OCI-LY3 (cell line): Measurements from ENCODE around the gene SLC1A7.

Source experiments
- H2AFZ ChIP-seq: fragments of 200-600, 300-600 bp; shearing (Covaris generic); 2 replicates; pipeline ENCODE4 v1.6.0; 2014; ENCODE audit warnings: antibody characterized with exemption, low read depth, low read length
- H3K27ac ChIP-seq: fragments of 200-600, 300-600 bp; sonication (generic); 2 replicates; pipeline ENCODE4 v1.5.1; 2014; ENCODE audit warnings: mild to moderate bottlenecking, low read length, moderate library complexity, mixed read lengths
- H3K27me3 ChIP-seq: fragments of 200-600, 300-600 bp; sonication (generic); 2 replicates; pipeline ENCODE4 v1.6.1; 2014; ENCODE audit warnings: low read depth, low read length, mixed read lengths
- H3K36me3 ChIP-seq: fragments of 200-600, 300-600 bp; sonication (generic); replicated peaks from 2 replicates; pipeline ENCODE3; 2014; ENCODE audit warnings: low read depth, low read length, mixed read lengths
- H3K4me1 ChIP-seq: fragments of 300-600, 200-600 bp; sonication (generic); 2 replicates; pipeline ENCODE4 v1.6.1; 2014; ENCODE audit warnings: low read length, mixed read lengths
- H3K4me2 ChIP-seq: fragments of 200-600, 300-600 bp; sonication (generic); 2 replicates; pipeline ENCODE4 v1.6.1; 2014; ENCODE audit warnings: low read length, mixed read lengths
- H3K4me3 ChIP-seq: fragments of 300-600, 200-600 bp; sonication (generic); 2 replicates; pipeline ENCODE4 v1.5.1; 2014; ENCODE audit warnings: antibody characterized with exemption, mild to moderate bottlenecking, low read length, moderate library complexity
- H3K79me2 ChIP-seq: fragments of 300-600, 200-600 bp; shearing (Covaris generic); 2 replicates; pipeline ENCODE4 v1.6.1; 2014; ENCODE audit warnings: mild to moderate bottlenecking, low read length, mixed read lengths
- H3K9ac ChIP-seq: fragments of 300-600, 200-600 bp; shearing (Covaris generic); 2 replicates; pipeline ENCODE4 v1.6.0; 2014; ENCODE audit warnings: mild to moderate bottlenecking, low read length, moderate library complexity
- H3K9me3 ChIP-seq: fragments of 200-600, 300-600 bp; shearing (Covaris generic); 2 replicates; pipeline ENCODE4 v1.6.1; 2014; ENCODE audit warnings: low read length, mixed read lengths; ENCODE audit not compliant: insufficient read depth
- H4K20me1 ChIP-seq: fragments of 200-600, 300-600 bp; sonication (generic); 2 replicates; pipeline ENCODE4 v1.6.1; 2016; ENCODE audit warnings: low read length, mixed read lengths; ENCODE audit not compliant: insufficient read depth
- EZH2phosphoT487 ChIP-seq: fragments of 200-600 bp; shearing (Covaris generic); IDR thresholded peaks from 2 replicates; pipeline ENCODE4 v1.6.1; 2018; ENCODE audit warnings: antibody characterized with exemption, mixed run types, low read depth
- TF ChIP-seq, protein P1 (sequence below): fragments of 200-600, 300-600 bp; sonication (generic); IDR thresholded peaks from 2 replicates; pipeline ENCODE4 v1.5.1; 2014; ENCODE audit warnings: antibody characterized with exemption, low read length, low read depth

Gene SLC1A7

DNA sequence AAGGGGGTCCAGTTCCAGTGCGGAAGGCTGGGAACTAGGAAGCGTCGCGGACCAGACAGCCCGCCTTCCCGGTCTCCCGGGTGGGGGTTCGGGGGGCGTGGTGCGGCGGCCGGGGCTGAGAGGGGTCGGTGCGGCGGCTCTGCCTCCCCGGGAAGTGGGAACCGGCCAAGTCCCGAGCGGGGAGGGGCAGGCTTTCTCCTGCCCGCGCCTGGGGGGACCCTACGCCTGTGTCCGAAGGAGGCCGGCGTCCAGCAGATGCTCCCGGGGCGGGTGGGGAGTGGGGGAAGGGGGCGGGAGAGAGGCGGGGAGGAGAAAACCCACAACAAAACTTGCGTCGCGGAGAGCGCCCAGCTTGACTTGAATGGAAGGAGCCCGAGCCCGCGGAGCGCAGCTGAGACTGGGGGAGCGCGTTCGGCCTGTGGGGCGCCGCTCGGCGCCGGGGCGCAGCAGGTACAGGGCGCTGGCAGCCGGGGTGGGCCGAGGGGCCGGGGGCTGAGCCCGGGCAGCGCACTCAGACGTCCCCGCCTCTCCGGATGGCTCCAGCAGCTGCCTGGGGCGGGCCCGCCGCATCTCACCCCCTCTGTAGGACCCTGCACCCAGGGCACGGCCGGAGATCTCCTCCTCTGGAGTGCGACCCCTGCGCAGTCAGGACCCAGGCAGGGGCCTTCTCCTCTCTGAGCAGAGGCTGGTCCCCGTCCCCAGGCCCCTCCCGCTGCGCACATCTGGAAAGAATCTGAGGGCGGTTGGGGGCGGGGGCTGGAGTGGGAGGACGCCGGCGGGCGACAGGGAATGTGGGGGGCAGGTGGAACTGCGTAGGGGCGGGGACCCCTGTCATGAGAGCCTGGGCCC lies 80.4 kb downstream of the SLC1A7 start, which contains the start of gene PODN:
Gene PODN (plus strand): TSS at position 355 of the 849 bp plus-strand sequence. CDS start 7,643 bp downstream, outside the sequence.
- Histone ChIP-seq H3K36me3 (no peaks in the 10 kb centered on the region), H3K4me3 (no peak within 1 kb of the TSS), H4K20me1 (no peaks in the 10 kb centered on the region), H2AFZ (no peak within 1 kb of the TSS), H3K4me1 (no peaks in the 10 kb centered on the region), H3K79me2 (no peaks in the 10 kb centered on the region), H3K27me3 (no peaks in the 10 kb centered on the region), H3K9me3 (no peaks in the 10 kb centered on the region), H3K9ac (no peak within 1 kb of the TSS), H3K27ac (no peak within 1 kb of the TSS), H3K4me2 (no peak within 1 kb of the TSS)
- no peak for TF ChIP-seq EZH2phosphoT487
- TF ChIP-seq, protein P1, sequence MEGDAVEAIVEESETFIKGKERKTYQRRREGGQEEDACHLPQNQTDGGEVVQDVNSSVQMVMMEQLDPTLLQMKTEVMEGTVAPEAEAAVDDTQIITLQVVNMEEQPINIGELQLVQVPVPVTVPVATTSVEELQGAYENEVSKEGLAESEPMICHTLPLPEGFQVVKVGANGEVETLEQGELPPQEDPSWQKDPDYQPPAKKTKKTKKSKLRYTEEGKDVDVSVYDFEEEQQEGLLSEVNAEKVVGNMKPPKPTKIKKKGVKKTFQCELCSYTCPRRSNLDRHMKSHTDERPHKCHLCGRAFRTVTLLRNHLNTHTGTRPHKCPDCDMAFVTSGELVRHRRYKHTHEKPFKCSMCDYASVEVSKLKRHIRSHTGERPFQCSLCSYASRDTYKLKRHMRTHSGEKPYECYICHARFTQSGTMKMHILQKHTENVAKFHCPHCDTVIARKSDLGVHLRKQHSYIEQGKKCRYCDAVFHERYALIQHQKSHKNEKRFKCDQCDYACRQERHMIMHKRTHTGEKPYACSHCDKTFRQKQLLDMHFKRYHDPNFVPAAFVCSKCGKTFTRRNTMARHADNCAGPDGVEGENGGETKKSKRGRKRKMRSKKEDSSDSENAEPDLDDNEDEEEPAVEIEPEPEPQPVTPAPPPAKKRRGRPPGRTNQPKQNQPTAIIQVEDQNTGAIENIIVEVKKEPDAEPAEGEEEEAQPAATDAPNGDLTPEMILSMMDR: no peak

DNA sequence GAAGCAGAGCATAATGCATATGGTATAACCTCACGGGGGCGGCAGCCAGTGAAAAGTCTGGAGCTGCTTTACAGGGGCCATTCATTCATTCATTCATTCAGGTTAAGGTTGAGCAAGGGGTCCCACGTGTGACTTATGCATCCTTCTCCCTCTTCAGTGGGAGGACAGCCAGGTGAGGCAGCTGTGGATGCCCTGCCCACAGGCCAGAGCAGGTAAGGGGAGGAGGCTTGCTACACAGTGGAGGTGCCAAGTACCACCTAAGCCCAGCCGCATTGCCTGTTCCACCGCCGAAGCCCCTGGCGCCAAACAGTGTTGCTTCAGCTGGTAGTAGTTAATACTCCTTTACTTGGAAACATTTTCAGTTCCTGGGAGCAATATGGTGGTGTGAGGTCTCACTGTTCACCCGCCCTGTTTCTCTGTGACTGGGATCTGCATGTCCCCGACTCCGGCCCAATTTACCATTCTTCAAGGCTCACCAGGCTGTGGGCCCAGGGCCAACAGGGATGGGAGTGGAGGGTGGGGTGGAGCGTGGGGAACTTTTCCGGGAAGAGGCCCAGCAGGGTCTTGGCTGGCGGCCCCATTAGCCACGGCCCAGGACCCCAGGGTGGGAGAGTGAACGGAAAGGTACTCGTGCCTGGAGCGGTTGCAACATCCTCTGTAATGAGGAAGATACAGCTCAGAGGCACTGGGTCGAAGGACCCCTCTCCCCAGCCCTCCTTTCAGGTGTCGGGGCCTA lies 81.1 kb downstream of the SLC1A7 start:
- Histone ChIP-seq H3K27ac (no peak overlapping the region), H3K36me3 (no peaks in the 10 kb centered on the region), H4K20me1 (no peaks in the 10 kb centered on the region), H3K4me1 (no peaks in the 10 kb centered on the region), H3K4me2 (no peak overlapping the region), H2AFZ (no peak overlapping the region), H3K79me2 (no peaks in the 10 kb centered on the region), H3K9me3 (no peaks in the 10 kb centered on the region), H3K27me3 (no peaks in the 10 kb centered on the region), H3K9ac (no peak overlapping the region), H3K4me3 (no peak overlapping the region)
- TF ChIP-seq EZH2phosphoT487: no peak
- TF ChIP-seq, protein P1: no peak

DNA sequence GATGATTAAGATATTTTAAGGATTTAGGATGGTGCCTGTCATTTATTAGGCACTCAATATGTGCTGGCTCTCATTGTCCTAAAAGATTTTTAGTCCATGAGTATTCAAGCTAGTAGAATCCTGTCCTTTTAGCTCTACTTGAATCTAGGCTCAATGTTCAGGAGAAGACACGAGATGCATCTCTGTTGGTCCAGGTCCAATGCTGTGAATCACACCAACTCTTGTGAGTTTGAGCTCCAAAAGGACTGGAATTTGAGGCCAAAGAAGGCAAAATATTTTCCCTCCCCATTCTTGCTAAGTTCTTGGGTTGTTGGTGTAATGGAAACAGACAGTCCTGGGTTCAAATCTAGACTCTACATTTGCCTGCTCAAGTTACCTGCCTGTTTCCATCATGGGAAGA lies 81.9 kb downstream of the SLC1A7 start:
- Histone ChIP-seq H4K20me1 (no peaks in the 10 kb centered on the region), H3K27me3 (no peaks in the 10 kb centered on the region), H3K36me3 (no peaks in the 10 kb centered on the region), H3K4me1 (no peaks in the 10 kb centered on the region), H3K4me2 (no peak overlapping the region), H3K4me3 (no peak overlapping the region), H3K27ac (no peak overlapping the region), H3K9ac (no peak overlapping the region), H3K9me3 (no peaks in the 10 kb centered on the region), H2AFZ (no peak overlapping the region), H3K79me2 (no peaks in the 10 kb centered on the region)
- no peak for TF ChIP-seq EZH2phosphoT487
- TF ChIP-seq, protein P1: no peak

DNA sequence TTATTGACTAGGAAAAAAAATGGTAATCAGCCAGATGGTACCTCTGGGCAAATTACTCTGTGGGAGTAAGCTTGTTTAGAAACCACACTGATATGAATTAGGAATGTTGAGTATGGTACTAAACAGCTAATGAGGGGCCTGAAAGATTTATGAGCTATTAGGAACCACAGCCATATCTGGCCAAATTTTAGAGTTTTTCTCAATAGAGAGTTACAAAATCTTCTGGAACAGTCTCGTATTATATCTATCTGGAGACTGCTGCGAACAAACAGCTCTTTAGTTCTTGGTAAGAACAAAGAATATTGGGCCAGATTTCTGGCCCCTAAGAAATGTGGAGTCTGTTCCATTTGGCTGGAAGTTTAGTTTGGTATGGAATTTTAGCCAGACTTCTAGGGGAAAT lies 85.3 kb downstream of the SLC1A7 start:
- Histone ChIP-seq H3K4me1 (no peaks in the 10 kb centered on the region), H3K9ac (no peak overlapping the region), H3K4me2 (no peak overlapping the region), H3K27me3 (no peaks in the 10 kb centered on the region), H2AFZ (no peak overlapping the region), H3K9me3 (no peaks in the 10 kb centered on the region), H3K36me3 (no peaks in the 10 kb centered on the region), H4K20me1 (no peaks in the 10 kb centered on the region), H3K27ac (no peak overlapping the region), H3K4me3 (no peak overlapping the region), H3K79me2 (no peaks in the 10 kb centered on the region)
- TF ChIP-seq, protein P1: no peak
- TF ChIP-seq EZH2phosphoT487: no peak
